ENCODE results near the gene SF1. TPM values are rescaled to one million over a fixed set of nuclear protein-coding genes. Genes with fewer than 3 reads are reported as not detected.
A peak's percentile ranks its signal among the peaks of the same experiment; 100 is the strongest.

Gene SF1
- total RNA-seq, 2 experiments from 2014 or later = 442 to 462 TPM

- peaks cover 2% of the 10 kb centered on the region for H3K36me3 Mint-ChIP-seq
- no peaks in the 10 kb centered on the region for H3K27me3 Mint-ChIP-seq
- ATAC-seq (no peak), DNase-seq (no peak)
- H3K9me3 Mint-ChIP-seq (ENCODE audit: low read depth) = no peaks in the 10 kb centered on the region
- H3K27ac Mint-ChIP-seq = no peak overlapping the region
- H3K4me1 Mint-ChIP-seq = no peaks in the 10 kb centered on the region
- CTCF ChIA-PET = interaction anchor here (0.7 to 4.1 kb wide), 7 partner anchors 10 to 740 kb away, joined by 3 to 19 read pairs (median 4); partner anchors contain the start of genes CDC42BPG and RASGRP2
- no peak overlapping the region for H3K4me3 Mint-ChIP-seq
These were observed 8.0 kb upstream of the SF1 start for GRCh38 chr11:64786308-64786707.

- H3K4me3 Mint-ChIP-seq = no peak overlapping the region
- no peaks in the 10 kb centered on the region for H3K9me3 Mint-ChIP-seq (ENCODE audit: low read depth)
- DNase-seq = no peak
- ATAC-seq = no peak
- peaks cover 10% of the 10 kb centered on the region for H3K4me1 Mint-ChIP-seq
- CTCF ChIA-PET = interaction anchor here (1.0 to 4.1 kb wide), 4 partner anchors 41 to 229 kb away, joined by 4 to 19 read pairs (median 8); partner anchors contain the start of genes ARL2, CDC42BPG and RASGRP2
- H3K27ac Mint-ChIP-seq = no peak overlapping the region
- no peaks in the 10 kb centered on the region for H3K27me3 Mint-ChIP-seq
- H3K36me3 Mint-ChIP-seq = peaks cover 6% of the 10 kb centered on the region
These were observed 6.7 kb upstream of the SF1 start for GRCh38 chr11:64784813-64785581.

DNA sequence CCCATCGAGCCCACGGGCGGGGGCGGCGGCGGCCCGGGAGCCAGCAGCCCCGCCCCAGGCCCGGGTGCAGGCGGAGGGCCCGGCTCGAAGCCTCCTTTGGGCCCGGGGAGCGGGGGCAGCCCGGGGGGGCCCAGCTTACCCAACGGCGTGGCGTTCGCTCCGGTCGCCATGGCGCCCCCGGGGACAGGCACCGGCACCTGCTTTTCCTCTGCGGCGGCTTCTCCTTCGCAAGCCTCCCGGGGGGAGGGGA, 194 bp downstream of the SF1 start:
- Mint-ChIP-seq H3K27ac (peak overlapping the region; percentile 98), H3K4me1 (peaks cover 61% of the 10 kb centered on the region), H3K4me3 (peak overlapping the region; percentile 87), H3K36me3 (peaks cover 46% of the 10 kb centered on the region), H3K27me3 (peaks cover 3% of the 10 kb centered on the region), H3K9me3 (ENCODE audit: low read depth) (no peaks in the 10 kb centered on the region)
- no peak for ATAC-seq
- CTCF ChIA-PET = interaction anchor here (0.9 to 6.5 kb wide), 11 partner anchors 8 to 332 kb away, joined by 3 to 66 read pairs (median 4); partner anchors contain the start of gene RASGRP2
- DNase-seq = no peak

GRCh38 chr11:64777449-64778222, 706 bp downstream of the SF1 start:
- peak; percentile 86 for DNase-seq
- Mint-ChIP-seq H3K4me3 (peak overlapping the region; percentile 97), H3K27me3 (peaks cover 3% of the 10 kb centered on the region), H3K4me1 (peaks cover 66% of the 10 kb centered on the region), H3K27ac (peak overlapping the region; percentile 73), H3K36me3 (peaks cover 51% of the 10 kb centered on the region), H3K9me3 (ENCODE audit: low read depth) (no peaks in the 10 kb centered on the region)
- CTCF ChIA-PET = interaction anchor here (0.6 to 6.5 kb wide), 8 partner anchors 9 to 33 kb away, joined by 3 to 66 read pairs (median 4); partner anchors contain the start of genes PYGM and RASGRP2
- peak; percentile 13 for ATAC-seq

DNA sequence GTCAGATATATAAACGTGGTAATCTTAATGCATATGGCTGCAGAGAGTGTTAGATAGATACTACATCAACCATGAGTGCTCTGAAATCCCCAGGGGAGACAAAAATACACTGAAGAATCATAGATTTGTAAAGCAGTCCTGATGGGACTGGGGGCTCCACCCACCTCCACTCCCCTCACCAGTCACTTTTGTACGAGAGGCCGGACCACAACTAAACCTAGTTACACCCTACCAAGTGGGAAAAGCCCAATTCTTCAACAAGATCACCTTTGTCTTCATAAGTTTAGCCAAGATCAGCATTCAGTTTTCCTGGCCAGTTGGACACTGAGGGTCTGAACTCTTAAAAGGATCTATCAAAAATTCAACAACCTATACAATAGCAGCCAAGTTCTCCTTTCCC, 1.5 kb downstream of the SF1 start:
- CTCF ChIA-PET = interaction anchor here (0.7 to 6.5 kb wide), 8 partner anchors 9 to 124 kb away, joined by 3 to 66 read pairs (median 4); partner anchors contain the start of genes PYGM and RASGRP2
- Mint-ChIP-seq H3K27ac (peak overlapping the region; percentile 73), H3K36me3 (peaks cover 59% of the 10 kb centered on the region), H3K4me3 (peak overlapping the region; percentile 97), H3K27me3 (peaks cover 3% of the 10 kb centered on the region), H3K4me1 (peaks cover 74% of the 10 kb centered on the region), H3K9me3 (ENCODE audit: low read depth) (no peaks in the 10 kb centered on the region)
- no peak for DNase-seq
- no peak for ATAC-seq

GRCh38 chr11:64776425-64776824, 1.9 kb downstream of the SF1 start:
- H3K27ac Mint-ChIP-seq = peak overlapping the region; percentile 73
- H3K9me3 Mint-ChIP-seq (ENCODE audit: low read depth) = no peaks in the 10 kb centered on the region
- peaks cover 62% of the 10 kb centered on the region for H3K36me3 Mint-ChIP-seq
- CTCF ChIA-PET = interaction anchor here (1.0 to 6.5 kb wide), 5 partner anchors 10 to 124 kb away, joined by 3 to 66 read pairs (median 4); partner anchors contain the start of gene RASGRP2
- no peak for ATAC-seq
- peaks cover 3% of the 10 kb centered on the region for H3K27me3 Mint-ChIP-seq
- H3K4me1 Mint-ChIP-seq = peaks cover 78% of the 10 kb centered on the region
- H3K4me3 Mint-ChIP-seq = peak overlapping the region; percentile 97
- no peak for DNase-seq

- Mint-ChIP-seq H3K27me3 (peaks cover 3% of the 10 kb centered on the region), H3K4me1 (peaks cover 72% of the 10 kb centered on the region), H3K9me3 (ENCODE audit: low read depth) (no peaks in the 10 kb centered on the region), H3K27ac (peak overlapping the region; percentile 24), H3K4me3 (no peak overlapping the region), H3K36me3 (peaks cover 79% of the 10 kb centered on the region)
- CTCF ChIA-PET = interaction anchor here (1.0 to 6.5 kb wide), 4 partner anchors 10 to 86 kb away, joined by 3 to 66 read pairs (median 16); partner anchors contain the start of genes PYGM and RASGRP2
- ATAC-seq (no peak), DNase-seq (no peak)
These were observed 4.2 kb downstream of the SF1 start for GRCh38 chr11:64774144-64774543.

DNA sequence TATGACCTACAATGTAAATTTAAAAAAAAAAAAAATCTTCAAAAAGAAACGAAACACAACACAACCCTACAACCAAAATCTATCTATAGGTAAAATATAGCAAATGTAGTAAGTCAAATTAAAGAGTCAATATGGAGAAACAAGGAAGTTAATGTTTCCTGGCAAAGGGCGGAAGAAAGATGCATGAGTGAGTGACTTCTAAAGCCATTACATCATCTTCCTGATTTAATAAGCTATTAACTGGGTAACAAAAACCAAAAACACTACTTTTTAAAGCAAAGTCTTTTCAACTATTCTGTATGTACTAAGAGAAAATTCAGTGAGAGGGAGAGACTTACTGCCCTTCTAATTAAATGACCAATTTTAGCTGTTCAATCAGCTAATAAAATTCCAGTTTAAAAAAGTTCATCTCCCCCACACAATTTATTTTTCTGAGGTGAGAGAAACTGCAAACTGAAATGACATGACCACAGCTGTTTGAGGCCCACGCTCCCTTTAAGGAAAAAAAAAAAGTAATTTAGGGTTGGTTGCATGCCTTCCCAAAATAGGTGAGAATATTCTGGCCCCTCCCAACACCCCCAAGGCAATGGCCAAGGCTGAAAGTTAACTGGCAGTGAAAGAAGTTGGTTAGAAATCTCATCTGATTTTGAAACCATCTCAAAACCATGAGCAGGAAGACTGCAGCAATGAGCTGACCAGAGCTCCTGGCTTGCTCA, 5.9 kb downstream of the SF1 start:
- Mint-ChIP-seq H3K4me1 (peaks cover 85% of the 10 kb centered on the region), H3K36me3 (peaks cover 95% of the 10 kb centered on the region), H3K9me3 (ENCODE audit: low read depth) (no peaks in the 10 kb centered on the region), H3K4me3 (peak overlapping the region; percentile 28), H3K27ac (peak overlapping the region; percentile 79), H3K27me3 (no peaks in the 10 kb centered on the region)
- DNase-seq (no peak), ATAC-seq (no peak)
- CTCF ChIA-PET = interaction anchor here (0.6 to 14.7 kb wide), 5 partner anchors 9 to 1662 kb away, joined by 3 to 294 read pairs (median 10); partner anchors contain the start of genes PYGM and RASGRP2

GRCh38 chr11:64771861-64772260, 6.5 kb downstream of the SF1 start:
- H3K9me3 Mint-ChIP-seq (ENCODE audit: low read depth) = no peaks in the 10 kb centered on the region
- H3K4me3 Mint-ChIP-seq = no peak overlapping the region
- peaks cover 94% of the 10 kb centered on the region for H3K36me3 Mint-ChIP-seq
- CTCF ChIA-PET = interaction anchor here (1.6 to 14.7 kb wide), 3 partner anchors 8 to 29 kb away, joined by 10 to 294 read pairs (median 11); partner anchors contain the start of genes PYGM and RASGRP2
- no peaks in the 10 kb centered on the region for H3K27me3 Mint-ChIP-seq
- peaks cover 85% of the 10 kb centered on the region for H3K4me1 Mint-ChIP-seq
- H3K27ac Mint-ChIP-seq = peak overlapping the region; percentile 79
- DNase-seq = no peak
- ATAC-seq = no peak

DNA sequence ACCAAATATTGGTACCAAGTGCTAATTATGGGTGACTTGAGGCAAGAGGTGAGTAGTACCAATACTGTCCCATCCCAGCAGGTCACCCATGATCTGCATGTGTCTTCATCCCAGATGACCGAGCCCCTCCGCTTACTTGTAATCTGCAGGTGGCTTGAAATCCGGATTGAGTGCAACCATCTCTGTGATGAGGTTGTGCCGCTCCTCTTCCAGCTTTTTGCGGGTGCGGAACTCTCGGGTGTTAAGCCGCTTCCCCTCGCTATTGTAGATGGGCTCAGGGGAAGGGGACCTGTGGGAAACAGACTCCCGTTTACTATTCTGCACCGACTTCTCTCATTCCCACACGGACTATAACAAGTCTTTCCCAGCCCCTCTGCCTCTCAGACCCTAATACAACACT, 8.2 kb downstream of the SF1 start:
- DNase-seq (no peak), ATAC-seq (no peak)
- Mint-ChIP-seq H3K36me3 (peaks cover 88% of the 10 kb centered on the region), H3K27ac (no peak overlapping the region), H3K27me3 (no peaks in the 10 kb centered on the region), H3K9me3 (ENCODE audit: low read depth) (no peaks in the 10 kb centered on the region), H3K4me1 (peaks cover 79% of the 10 kb centered on the region), H3K4me3 (no peak overlapping the region)
- CTCF ChIA-PET = interaction anchor here (1.5 to 14.7 kb wide), 3 partner anchors 9 to 27 kb away, joined by 6 to 294 read pairs (median 10); partner anchors contain the start of genes PYGM, RASGRP2 and SF1

DNA sequence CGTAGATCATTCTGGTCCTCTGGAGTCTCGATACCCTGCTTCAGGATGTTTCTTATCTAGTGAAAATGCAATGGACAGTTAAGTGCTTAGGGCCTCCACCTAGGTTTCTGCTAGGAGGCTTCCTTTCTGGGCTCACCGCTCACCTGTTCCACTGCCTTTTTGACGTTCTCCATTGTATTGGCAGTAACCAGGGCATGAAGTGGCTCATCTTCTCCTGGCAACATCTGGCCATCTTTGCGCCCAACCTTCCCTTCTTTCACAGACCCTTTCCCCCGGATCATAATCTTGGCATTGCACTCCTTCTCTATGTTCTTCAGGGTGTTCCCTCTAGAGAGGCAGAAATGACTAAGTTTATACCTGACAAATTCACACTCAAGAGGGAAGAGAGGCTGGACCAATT, 9.1 kb downstream of the SF1 start:
- Mint-ChIP-seq H3K36me3 (peaks cover 88% of the 10 kb centered on the region), H3K9me3 (ENCODE audit: low read depth) (no peaks in the 10 kb centered on the region), H3K4me3 (no peak overlapping the region), H3K27ac (peak overlapping the region; percentile 47), H3K27me3 (no peaks in the 10 kb centered on the region), H3K4me1 (peaks cover 79% of the 10 kb centered on the region)
- DNase-seq = no peak
- CTCF ChIA-PET = interaction anchor here (2.3 to 14.7 kb wide), 2 partner anchors 10 to 26 kb away, joined by 10 to 294 read pairs; partner anchors contain the start of genes PYGM and RASGRP2
- ATAC-seq = no peak

DNA sequence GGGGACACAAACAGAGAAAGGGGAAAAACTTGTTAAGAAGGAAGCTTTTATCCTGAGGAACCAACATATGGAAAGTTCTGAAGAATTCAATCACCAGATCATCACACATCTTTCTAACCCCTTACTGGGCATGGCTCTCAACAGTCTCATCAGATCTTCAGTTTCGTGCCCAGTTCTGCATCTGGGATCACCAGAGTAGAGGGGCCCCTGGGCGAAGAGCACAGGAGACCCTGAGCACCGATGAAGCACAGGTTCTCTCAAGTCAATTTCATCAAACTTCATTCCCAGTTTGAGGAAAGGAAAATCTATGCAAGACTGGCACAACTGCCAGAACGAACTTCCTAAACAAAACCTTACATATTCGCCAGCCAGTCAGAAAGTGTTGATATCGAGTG, 10.0 kb downstream of the SF1 start:
- ATAC-seq (no peak), DNase-seq (no peak)
- Mint-ChIP-seq H3K36me3 (peaks cover 83% of the 10 kb centered on the region), H3K4me1 (peaks cover 82% of the 10 kb centered on the region), H3K27me3 (no peaks in the 10 kb centered on the region), H3K27ac (peak overlapping the region; percentile 79), H3K4me3 (no peak overlapping the region), H3K9me3 (ENCODE audit: low read depth) (no peaks in the 10 kb centered on the region)
- CTCF ChIA-PET = interaction anchor here (0.9 to 14.7 kb wide), 6 partner anchors 9 to 109 kb away, joined by 3 to 294 read pairs (median 7); partner anchors contain the start of genes PYGM, RASGRP2 and SF1

All from activated CD8-positive, alpha-beta memory T cell treated with anti-CD3 and anti-CD28 coated beads, Interleukin-2, amount 10 ng/mL, durations not matched to agents 7 days and 5 days (primary cell).